GM19463 (cell line): Measurements from ENCODE around the gene DRC7.
A peak's percentile ranks its signal among the peaks of the same experiment; 100 is the strongest.

Experiments
- ATAC-seq: cut with Tn5 transposase; IDR thresholded peaks from one replicate; pipeline ENCODE4 v1.9.1; 2021; ENCODE audit warnings: mild to moderate bottlenecking, moderate library complexity; ENCODE audit not compliant: unreplicated experiment

The DRC7 gene

GRCh38 chr16:57749101-57749692, 54.6 kb downstream of the DRC7 start:
- ATAC-seq = no peak

- no peak for ATAC-seq
These were observed 55.3 kb downstream of the DRC7 start for GRCh38 chr16:57749856-57750452.

GRCh38 chr16:57750796-57751538, 56.4 kb downstream of the DRC7 start:
- no peak for ATAC-seq

GRCh38 chr16:57751539-57752202, 57.1 kb downstream of the DRC7 start:
- no peak for ATAC-seq

- ATAC-seq = no peak
These were observed 57.6 kb downstream of the DRC7 start for GRCh38 chr16:57752203-57752580.

GRCh38 chr16:57752581-57753447, 58.2 kb downstream of the DRC7 start:
- ATAC-seq = no peak

GRCh38 chr16:57753448-57754353, 59.1 kb downstream of the DRC7 start:
- ATAC-seq = no peak

- ATAC-seq = no peak
These were observed 59.9 kb downstream of the DRC7 start for GRCh38 chr16:57754354-57755060.

- ATAC-seq = no peak
These were observed 60.6 kb downstream of the DRC7 start for GRCh38 chr16:57755061-57755684.

GRCh38 chr16:57755726-57756423, 61.3 kb downstream of the DRC7 start:
- no peak for ATAC-seq

GRCh38 chr16:57756424-57757325, 62.1 kb downstream of the DRC7 start:
- no peak for ATAC-seq

- peak; percentile 95 for ATAC-seq
These were observed 62.8 kb downstream of the DRC7 start for GRCh38 chr16:57757326-57757786.

GRCh38 chr16:57757883-57758282, 63.3 kb downstream of the DRC7 start:
- ATAC-seq = no peak

GRCh38 chr16:57758331-57759117, 63.9 kb downstream of the DRC7 start:
- no peak for ATAC-seq

GRCh38 chr16:57759131-57759530, 64.5 kb downstream of the DRC7 start:
- ATAC-seq = no peak
